ENCODE measurements around the gene PRDM11.

The PRDM11 gene

DNA sequence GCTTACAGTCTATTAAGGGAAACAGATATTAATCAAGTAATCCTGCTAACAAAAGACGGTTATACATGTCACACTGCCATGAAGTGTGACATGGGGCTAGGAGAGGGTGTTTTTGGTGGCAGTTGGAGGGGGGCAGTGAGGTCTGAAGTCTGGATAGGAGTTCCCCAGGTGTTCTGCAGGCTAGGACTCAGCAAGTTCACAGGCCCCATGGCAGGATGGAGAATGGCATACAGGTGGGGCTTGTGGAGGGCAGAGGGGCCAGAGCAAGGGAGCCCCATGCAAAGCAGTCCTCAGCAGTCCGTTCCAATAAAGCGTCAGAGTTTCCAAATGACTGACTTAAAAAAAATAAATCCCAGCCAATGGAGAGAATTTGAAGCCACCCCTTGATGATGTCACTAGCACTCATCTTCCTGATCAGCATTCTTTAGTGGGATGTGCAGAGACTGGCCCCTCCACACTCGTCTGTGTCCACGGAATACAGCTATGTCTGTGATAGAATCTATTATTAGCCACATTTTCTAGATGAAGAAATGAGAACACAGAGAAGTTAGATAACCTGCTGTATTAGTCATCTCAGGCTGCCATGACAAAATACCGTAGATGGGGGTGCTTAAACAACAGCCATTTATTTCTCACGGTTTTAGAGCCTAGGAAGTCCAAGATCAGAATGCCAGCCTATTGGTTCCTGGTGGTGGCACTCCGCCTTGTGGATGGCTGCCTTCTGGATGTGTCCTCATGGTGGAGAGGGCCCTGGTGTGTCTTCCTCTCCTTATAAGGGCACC is 32.6 kb downstream of the PRDM11 start:
- DNase-seq = no peak

- DNase-seq = no peak
These were observed 33.3 kb downstream of the PRDM11 start for GRCh38 chr11:45179686-45180178.

DNA sequence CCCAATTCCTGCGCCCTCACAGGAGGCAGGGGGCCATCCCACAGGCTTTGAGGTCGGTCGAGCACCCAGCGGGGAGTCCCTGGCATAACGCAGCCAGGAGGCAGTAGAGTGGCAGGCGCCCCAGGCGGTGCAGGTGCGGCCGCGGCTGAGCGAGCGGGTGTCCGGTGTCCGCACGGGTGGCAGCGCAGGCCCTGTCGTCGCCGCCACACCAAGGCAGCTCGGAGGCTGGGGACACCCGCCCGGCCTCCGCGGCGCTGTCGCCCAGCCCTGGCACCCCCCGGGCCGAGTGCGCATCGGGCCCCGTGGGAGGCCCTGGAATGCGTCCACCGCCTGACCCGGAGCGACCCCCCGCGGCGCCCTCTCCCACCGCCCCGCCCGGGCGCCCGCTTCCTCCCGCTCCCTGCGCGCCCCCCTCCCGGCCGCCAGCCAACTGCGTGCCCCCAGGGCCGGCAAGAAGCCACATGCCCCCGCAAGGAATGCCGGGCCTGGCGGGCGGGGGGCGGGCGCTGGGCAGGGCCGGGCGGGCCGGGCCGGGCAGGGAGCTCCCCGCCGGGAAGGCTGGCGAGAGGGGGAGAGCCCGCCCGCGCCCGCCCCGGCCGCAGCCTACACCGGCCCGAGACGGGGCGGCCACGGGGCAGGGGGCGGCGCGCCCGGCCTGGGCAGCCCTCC is 33.9 kb downstream of the PRDM11 start:
- no peak for DNase-seq

DNA sequence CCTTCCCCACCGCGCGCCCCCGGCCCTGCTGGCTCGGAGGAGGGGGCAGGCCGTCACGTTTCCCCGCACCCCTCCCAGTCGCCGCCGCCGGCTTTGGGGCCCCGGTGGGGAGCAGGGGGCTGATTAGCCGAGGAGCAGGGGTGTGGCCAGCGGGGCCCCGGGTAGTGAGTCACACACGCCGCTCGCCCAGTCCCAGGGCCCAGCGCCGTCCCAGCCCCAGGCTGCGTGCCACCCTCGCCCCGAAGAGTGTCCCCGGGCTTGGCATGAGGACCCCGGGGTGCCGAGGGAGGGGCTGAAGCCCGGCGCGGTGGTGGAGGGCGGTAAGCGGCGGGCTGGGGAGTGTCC is 34.4 kb downstream of the PRDM11 start:
- peak; percentile 29 for DNase-seq

GRCh38 chr11:45181193-45181888 is 34.9 kb downstream of the PRDM11 start:
- DNase-seq = no peak

- no peak for DNase-seq
These were observed 35.6 kb downstream of the PRDM11 start for GRCh38 chr11:45181889-45182550.

- no peak for DNase-seq
These were observed 36.5 kb downstream of the PRDM11 start for GRCh38 chr11:45182902-45183301.

GRCh38 chr11:45184640-45185039 is 38.2 kb downstream of the PRDM11 start:
- DNase-seq = no peak

- DNase-seq = no peak
These were observed 38.8 kb downstream of the PRDM11 start for GRCh38 chr11:45185228-45185729.

DNA sequence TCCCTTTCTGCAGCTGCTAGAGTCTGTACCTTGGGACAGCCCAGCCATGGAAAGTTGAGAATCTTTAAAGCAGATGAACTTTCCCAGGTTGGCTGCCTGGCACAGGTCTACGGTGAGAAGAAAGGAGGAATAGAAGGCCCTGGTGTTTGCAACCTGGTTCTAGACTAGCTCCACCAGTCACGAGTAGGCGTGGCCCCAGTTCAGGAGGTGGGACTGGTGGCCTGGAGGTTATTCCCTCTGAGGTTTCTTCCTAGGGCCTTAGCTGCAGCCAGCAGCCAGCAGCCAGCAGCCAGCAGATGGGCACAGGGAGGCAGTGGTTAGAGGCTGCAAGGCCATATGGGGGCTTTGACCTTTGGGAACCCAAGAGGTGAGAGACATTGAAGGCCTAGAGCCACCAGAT is 40.9 kb downstream of the PRDM11 start:
- no peak for DNase-seq

- DNase-seq = no peak
These were observed 41.7 kb downstream of the PRDM11 start for GRCh38 chr11:45188127-45188526.

DNA sequence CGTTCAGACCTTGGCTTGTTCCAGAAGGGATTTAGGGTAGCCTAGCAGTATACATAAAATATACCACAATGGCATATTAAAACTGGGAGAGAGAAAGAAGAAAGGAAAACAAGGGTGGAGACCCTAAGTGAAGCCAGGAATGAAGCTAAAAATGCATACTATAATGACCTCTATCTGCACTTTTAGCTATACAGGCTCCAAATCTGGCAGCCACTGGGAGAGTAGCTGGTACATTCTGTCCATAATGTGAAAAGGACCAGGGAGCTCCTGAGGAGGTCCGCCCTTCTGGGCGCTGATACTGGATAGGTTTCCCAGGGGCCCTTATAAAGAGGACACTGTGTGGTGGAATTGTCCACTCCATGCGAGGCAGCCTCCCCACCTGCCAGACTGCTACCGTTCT is 42.8 kb downstream of the PRDM11 start:
- no peak for DNase-seq

DNA sequence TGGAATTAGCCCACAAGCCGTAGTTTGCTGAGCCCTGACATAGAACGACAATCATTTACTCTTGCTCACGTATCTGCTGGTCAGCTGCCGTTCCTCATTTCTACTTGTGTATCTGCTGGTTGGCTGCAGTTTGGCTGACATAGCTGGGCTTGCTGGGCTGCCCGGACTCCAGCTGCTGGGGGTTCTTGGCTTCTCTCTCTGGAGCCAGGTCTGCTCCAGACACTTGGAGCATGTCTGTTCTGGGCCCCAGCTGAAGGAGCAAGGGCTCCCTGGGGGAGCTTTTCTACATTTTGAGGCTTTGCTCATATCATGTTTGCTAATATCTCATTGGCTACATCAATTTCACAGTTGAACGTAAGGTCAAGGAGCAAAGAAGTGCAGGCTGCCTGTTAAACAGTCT is 47.3 kb downstream of the PRDM11 start:
- no peak for DNase-seq

- no peak for DNase-seq
These were observed 58.3 kb downstream of the PRDM11 start for GRCh38 chr11:45204761-45205160.

DNA sequence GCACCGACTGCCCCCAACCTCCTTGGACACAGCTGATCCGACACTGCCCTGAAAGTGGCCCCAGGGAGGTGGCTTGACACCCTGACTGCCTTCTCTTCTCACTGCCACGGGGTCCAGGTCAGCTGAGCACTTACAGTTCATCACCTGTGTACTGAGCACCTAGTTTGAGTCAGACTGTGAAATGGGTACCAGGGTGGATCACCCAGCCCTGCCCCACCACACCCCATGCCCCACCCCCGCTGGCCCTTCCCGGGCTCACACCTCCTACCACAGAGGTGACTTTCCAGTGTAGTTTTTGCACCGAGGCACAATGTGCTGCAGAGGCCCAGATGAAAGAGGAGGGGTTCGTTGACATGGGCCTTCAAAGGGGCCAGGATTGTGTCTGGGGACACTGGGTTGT is 59.5 kb downstream of the PRDM11 start:
- no peak for DNase-seq

- no peak for DNase-seq
These were observed 61.7 kb downstream of the PRDM11 start for GRCh38 chr11:45208135-45208534.

DNA sequence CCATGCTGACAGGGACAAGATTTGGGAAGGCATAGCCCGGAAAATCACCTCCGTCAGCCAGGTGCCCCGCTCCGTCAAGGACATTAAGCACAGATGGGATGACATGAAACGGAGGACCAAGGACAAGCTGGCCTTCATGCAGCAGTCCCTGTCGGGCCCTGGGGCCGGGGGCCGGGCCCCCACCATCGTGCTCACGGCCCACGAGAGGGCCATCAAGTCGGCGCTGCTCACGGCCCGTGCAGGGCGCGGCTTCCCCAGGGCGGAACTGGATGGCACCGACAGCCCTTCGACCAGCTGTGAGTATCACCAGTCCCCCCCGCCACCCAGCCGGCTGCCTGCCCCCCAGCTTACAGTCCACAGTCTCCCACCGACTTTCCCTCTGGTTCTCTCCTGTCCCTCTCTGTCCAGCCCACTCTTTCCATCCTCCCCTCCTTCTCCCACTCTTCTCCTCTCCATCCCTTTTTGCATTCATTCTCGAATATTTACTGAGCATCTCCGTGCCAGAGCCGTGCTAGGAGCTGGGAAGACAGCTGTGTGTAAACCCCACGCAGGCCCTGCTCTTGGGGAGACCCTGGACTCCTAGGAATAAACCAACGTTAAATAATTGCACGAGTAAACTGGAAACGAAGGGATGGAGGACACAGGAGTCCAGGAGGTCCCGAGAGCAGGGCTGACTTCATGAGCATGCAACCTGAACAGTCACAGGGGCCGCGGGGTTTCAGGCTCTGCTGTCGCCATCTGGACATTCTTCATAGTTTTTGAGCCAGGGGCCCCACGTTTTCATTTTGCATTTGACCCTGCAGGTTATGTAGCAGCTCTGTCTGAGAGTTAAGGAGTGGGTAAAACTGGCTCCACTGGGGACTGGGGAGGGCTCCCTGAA is 62.8 kb downstream of the PRDM11 start:
- DNase-seq = no peak

DNA sequence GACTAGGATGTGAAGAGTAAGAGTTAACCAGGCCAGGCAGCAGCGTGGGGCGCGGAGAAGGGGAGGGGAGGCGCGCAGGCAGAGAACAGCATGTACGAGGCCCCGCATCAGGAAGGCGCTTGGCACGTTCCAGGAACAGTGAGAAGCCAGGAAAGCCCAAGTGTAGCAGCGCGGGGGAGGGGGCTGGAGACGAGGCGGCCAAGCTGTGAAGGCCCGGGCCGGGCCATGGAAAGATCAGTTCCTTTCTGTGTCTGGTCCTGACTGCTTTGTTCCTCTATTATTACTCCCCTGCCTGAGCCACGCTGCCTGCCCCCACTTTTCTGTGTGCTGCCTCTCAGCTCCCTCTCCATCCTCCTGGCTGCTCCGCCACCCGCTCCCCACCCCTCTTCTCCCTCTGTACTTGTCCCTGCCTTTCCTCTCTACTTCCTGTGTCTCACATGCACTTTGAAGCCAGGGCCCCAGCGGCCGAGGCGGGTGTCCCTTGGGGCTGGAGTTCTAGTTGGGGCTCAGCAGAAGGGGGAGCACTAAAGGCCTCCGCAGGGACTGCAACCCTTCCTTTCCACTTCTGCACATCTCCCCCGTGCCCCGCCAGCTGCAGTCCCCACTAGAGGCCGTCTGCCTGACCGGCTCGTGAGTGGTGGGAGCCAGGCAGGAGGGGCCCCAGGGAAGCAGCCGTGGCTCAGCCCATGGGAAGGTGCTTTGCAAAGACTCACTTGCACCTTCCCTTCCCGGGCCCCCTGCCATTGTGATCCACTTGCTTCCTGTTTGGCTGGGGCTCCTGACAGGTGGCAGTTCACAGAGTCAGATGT is 63.7 kb downstream of the PRDM11 start:
- no peak for DNase-seq

GRCh38 chr11:45210846-45211245 is 64.4 kb downstream of the PRDM11 start:
- no peak for DNase-seq

DNA sequence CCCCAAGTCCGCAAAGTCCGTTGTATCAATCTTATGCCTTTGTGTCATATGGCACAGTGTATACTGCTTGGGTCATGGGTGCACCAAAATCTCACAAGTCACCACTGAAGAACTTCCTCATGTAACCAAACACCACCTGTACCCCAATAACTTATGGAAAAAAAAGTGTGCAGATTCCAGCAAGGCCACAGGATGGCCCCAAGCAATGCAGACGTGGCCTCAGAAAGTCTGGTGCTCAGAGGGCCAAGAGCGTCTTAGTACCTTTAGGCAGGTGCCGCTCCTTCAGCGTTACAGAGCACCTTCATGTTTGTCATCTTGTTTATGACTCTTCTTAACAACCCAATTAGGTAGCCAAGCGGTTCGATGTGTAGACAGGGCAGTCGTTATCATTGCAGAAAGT is 65.3 kb downstream of the PRDM11 start:
- no peak for DNase-seq
